Muscle of leg (tissue), 11 donors: ENCODE measurements around the gene MT1E. TPM values are rescaled to one million over a fixed set of nuclear protein-coding genes. Genes with fewer than 3 reads are reported as not detected.
"Not testable (repeated sequence)": the region's sequence is repeated elsewhere in the genome, so short reads cannot be mapped to it uniquely, and the experiment has no call there.

Experiments
- DNase-seq: peaks from one replicate; pipeline ENCODE4 v3.0.0; 2013
- H3K27ac ChIP-seq: one replicate; pipeline ENCODE4 v1.5.1; 2013; ENCODE audit warnings: mild to moderate bottlenecking, low read length, control low read depth
- H3K27me3 ChIP-seq: one replicate; pipeline ENCODE4 v1.6.1; 2013; ENCODE audit warnings: low read length; ENCODE audit not compliant: control insufficient read depth, insufficient read depth
- H3K36me3 ChIP-seq: one replicate; pipeline ENCODE4 v1.6.1; 2013; ENCODE audit warnings: low read length; ENCODE audit not compliant: control insufficient read depth, insufficient read depth
- H3K4me1 ChIP-seq: one replicate; pipeline ENCODE4 v1.6.1; 2013; ENCODE audit warnings: low read length; ENCODE audit not compliant: control insufficient read depth, insufficient read depth
- H3K4me3 ChIP-seq: one replicate; pipeline ENCODE4 v1.5.1; 2013; ENCODE audit warnings: low read length, control low read depth
- H3K9me3 ChIP-seq: replicated peaks from 2 replicates; pipeline ENCODE4 v1.6.1; 2013; ENCODE audit warnings: low read depth, low read length; ENCODE audit not compliant: control insufficient read depth
- WGBS: methylation state at CpG from one replicate; pipeline ENCODE4 v1.1.5; 2013; ENCODE audit warnings: missing lambda C conversion rate; ENCODE audit not compliant: insufficient coverage; 5-methylcytosine and 5-hydroxymethylcytosine counted together
- polyA plus RNA-seq, 8 donors: library from polyadenylated mRNA; unstranded; fragments of 120-200 nt; gene quantifications; one replicate each; pipeline versions ENCODE4 v1.2.1 to v1.2.3, GENCODE V29; 2013; ENCODE audit warnings: inconsistent platforms in 1 of 8, low replicate concordance in 1 of 8; ENCODE audit not compliant: insufficient read length in 8 of 8, insufficient read depth in 1 of 8
- total RNA-seq: library from RNA; stranded (reverse); fragments of 120-200 nt; gene quantifications from one replicate; pipeline ENCODE4 v1.2.4, GENCODE V29; 2013

MT1E gene
- total and polyA plus RNA-seq, 9 donors: 7.4 to 29.0 (median 12.3) TPM

DNA sequence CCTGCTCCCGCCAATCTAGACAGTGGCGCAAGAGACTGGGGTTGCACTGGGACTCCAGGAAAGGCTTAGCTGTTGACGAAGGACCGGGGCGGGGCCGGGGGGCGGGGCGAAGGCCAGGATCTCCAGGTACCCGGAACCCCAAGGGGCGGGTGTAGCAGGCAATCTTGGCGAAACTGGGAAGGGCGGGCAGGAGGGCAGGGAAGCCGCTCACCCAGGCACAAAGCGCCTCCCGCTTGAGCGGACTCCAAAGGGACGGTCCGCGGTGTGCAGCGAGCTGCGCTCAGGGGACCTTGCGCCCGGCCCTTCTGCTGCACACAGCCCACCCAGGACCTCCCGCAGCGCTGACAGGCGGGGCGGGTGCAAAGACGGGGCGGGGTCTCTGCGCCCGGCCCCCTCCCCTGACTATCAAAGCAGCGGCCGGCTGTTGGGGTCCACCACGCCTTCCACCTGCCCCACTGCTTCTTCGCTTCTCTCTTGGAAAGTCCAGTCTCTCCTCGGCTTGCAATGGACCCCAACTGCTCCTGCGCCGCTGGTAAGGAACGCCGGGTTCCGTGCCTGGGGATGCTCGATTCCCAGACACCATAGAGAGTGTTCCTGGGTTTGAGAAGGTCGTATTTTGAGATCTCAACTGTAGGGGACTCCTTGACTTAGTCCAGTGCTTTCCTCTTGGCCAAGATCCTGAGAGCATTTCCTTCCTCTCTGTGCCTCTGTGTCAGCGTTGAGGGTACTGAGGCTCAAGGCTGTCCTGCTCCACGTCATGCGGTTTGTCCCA, 32.2 kb downstream of the MT1E start, which contains the start of gene MT1F:
Gene MT1F (plus strand): TSS at position 405 of the 772 bp plus-strand sequence. CDS start 100 bp downstream, at position 505.
- peak; percentile 28 for DNase-seq
- peak within 1 kb of the TSS; percentile 42 for H3K4me3 ChIP-seq
- H3K9me3 ChIP-seq: no peaks in the 10 kb centered on the region
- H3K27ac ChIP-seq: no peak within 1 kb of the TSS
- WGBS: under 1% methylated on average over 44 of the region's 46 CpGs
- H3K27me3 ChIP-seq: peaks cover 64% of the 10 kb centered on the region
- H3K36me3 ChIP-seq: no peaks in the 10 kb centered on the region
- H3K4me1 ChIP-seq: peaks cover 19% of the 10 kb centered on the region

DNA sequence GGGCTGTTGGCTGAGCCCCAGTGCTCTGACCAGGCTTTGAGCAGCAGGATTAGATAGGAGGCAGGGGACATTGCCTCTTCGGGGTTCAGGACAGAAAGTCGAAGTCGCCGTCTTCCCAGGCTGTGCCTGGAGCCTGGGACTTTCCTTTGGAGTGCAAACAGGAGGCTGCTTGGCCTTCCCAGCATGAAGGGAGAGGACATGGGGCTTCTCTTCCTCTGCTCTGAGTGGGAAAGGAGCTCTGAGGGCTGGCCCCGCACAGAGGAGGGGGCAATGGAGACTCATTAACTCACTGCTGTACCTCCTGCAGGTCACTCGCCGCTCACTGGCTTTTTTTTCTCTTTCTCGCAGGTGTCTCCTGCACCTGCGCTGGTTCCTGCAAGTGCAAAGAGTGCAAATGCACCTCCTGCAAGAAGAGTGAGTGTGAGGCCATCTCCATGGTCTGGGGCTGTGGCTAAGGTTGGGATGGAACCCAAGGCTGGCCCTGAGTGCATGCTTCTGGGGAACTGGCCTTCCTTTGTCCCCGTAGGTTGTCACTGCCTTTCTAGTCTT, 32.8 kb downstream of the MT1E start:
- WGBS: 4% methylated on average over 7 of the region's 10 CpGs
- H3K27ac ChIP-seq: no peak overlapping the region
- H3K27me3 ChIP-seq: peaks cover 69% of the 10 kb centered on the region
- H3K4me1 ChIP-seq: peaks cover 21% of the 10 kb centered on the region
- peak overlapping the region; percentile 42 for H3K4me3 ChIP-seq
- H3K9me3 ChIP-seq: no peaks in the 10 kb centered on the region
- H3K36me3 ChIP-seq: no peaks in the 10 kb centered on the region
- no peak for DNase-seq

DNA sequence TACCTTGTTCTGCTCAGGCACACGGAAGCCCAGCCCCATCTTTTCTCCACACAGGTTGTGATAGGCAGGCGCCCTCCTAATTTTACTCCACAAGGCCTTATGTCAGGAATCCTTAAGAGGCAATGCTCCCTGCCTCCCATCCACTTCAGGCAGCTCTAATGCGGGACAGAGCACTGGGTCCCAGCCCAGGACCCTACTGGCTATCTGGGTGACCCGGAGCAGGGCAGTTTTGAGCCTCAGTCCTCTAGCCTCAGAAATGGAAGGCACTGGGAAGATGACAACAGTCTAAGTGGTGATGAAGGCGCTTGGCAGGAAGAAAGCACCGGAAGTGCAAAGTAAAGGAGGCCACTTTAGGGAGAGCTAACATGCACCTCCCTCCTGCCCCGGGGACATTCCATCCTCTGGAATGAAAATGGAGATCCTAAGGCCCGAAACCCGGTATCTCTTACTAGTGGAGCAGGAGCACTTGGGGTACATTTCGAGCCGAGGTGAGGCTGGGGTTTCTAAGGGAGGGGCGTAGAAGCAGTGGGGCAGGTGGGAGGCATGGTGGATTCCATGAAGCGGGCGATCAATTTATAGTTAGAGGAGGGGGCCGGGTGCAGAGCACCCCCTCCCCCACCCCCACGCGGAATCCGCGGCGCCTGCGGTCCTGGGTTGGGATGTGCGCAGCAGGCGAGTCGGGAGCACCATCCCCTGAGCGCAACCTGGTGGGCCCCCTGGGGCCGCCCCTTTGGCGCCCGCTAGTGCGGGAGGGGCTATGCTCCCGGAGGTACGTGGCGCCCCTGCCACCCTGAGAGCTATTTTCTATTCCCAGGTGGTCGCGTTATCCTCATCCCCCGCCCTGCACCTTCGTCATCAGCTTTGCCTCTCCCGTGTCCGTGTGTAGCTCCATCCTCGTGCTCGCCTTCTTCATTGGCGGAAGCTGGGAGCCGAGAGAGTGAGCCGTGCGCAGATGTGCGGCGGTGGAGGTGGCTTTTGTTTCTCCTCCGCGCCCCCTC, 37.1 kb downstream of the MT1E start:
- Histone ChIP-seq H3K27me3 (peaks cover 88% of the 10 kb centered on the region), H3K27ac (no peak overlapping the region), H3K4me1 (peaks cover 17% of the 10 kb centered on the region), H3K36me3 (no peaks in the 10 kb centered on the region), H3K9me3 (no peaks in the 10 kb centered on the region), H3K4me3 (no peak overlapping the region)
- peak; percentile 36 for DNase-seq
- 10% methylated on average over 26 of the region's 48 CpGs for WGBS

DNA sequence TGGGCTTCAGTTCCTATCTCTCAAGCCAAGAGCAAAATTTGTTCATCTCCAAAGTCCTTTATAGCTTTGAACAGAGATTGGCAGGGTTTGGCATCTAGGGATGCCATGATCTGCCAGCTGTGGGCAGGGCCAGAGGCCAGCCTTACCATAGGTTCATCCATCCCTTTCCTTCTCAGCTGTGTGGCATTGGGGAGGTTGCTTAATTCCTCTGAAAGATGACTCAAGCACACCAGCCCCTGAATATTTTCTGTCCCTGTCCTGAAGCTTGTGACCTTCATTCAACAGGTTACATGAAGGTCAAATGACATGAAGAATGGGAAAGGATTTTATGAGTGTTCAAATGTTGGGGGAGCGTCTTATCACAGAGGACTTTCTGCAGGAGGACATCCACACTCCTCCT, 38.9 kb downstream of the MT1E start:
- Histone ChIP-seq H3K4me3 (no peak overlapping the region), H3K27ac (no peak overlapping the region), H3K4me1 (peaks cover 14% of the 10 kb centered on the region), H3K36me3 (no peaks in the 10 kb centered on the region), H3K27me3 (peaks cover 89% of the 10 kb centered on the region), H3K9me3 (no peaks in the 10 kb centered on the region)
- DNase-seq: no peak
- no CpG with 5 or more reads among the region's 1 CpG for WGBS

DNA sequence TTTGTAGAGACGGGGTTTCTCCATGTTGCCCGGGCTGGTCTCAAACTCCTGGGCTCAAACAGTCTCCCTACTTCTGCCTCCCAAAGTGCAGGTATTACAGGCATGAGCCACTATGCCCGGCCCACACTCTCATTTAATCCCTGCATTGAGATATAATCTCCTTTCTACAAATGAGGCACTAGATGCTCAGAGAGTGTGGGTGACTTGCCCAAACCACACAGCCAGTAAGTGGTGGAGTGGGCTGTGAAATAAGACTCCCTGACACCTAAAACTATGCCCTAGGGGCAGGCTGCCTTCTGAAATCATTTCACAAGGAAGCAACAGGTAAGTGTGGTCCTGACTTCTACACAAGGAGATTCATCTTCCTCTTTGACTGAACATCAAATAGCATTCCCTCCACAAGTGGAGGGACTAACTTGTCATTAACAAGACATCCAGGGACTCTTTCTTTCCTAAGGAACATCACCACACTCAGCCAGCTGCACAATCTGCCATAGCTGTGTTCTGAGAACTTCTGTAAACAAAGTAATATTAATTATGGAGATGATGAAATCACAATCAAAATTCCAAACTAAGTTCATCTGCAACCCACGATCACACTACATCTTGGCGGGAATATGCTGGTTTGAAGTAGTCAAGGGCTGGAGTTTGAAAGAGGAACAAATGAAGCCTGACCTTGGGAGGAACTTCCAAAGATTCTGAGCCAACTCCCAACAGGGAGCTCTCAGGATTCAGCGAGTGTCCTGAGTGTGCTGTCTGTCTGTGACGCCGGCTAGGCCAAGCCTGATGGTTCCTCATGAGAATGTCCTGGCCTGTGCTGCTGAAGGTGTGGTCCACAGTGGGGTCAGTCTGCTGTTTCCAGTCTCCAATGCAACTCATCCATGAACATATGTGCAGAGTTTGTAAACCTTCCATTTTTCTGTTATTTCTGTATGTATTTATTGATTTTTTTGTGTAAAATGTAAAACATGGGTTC, 40.0 kb downstream of the MT1E start:
- Histone ChIP-seq H3K27me3 (peaks cover 89% of the 10 kb centered on the region), H3K4me1 (peaks cover 22% of the 10 kb centered on the region)
- not testable (repeated sequence) for H3K36me3 ChIP-seq, H3K9me3 ChIP-seq, H3K27ac ChIP-seq, H3K4me3 ChIP-seq
- peak; percentile 62 for DNase-seq
- WGBS: no CpG with 5 or more reads among the region's 8 CpGs

DNA sequence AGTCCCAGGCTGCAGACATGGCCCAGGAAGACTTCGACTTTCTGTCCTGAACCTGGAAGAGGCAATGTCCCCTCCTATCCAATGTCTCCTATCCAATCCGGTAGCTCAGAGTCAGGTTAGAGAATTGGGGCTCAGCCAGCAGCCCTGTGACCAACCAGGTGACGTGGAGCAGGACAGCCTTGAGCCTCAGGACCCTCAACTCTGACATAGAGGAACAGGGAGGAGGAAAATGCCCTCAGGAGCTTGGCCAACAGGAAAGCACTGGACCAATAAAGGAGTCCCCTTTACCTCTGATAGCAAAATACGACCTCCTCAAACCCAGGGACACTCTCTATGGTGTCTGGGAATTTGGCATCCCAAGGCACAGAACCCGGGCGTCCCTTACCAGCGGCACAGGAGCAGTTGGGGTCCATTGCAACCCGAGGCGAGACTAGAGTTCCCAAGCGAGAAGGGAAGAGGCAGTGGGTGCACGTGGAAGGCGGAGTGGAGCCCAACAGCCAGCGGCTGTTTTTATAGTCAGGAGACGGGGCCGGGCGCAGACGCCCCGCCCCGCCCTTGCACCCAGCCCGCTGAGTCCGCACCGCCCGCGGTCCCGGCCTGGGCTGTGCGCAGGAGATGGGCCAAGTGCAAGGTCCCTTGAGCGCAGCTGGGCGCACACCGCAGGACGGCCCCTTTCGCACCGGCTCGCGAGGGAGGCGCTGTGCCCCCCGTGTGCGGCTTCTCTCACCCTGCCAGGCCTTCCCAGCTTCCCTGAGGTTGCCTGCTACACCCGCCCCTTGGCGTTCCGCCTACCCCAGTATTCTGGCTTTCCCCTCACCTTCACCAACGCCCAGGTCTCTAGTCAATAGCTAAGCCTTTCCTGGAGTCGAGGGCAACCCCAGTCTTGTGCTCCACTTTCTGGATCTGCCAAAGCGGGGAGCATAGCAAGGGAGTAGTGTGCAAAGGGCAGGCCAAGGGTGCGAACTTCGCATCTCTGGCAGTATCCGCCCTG, 42.3 kb downstream of the MT1E start, which contains the start of gene MT1G:
Gene MT1G (minus strand): TSS at position 485 of the 991 bp plus-strand sequence. CDS start 72 bp downstream, at position 413.
- Histone ChIP-seq H3K4me3 (no peak within 1 kb of the TSS), H3K4me1 (peaks cover 20% of the 10 kb centered on the region), H3K9me3 (no peaks in the 10 kb centered on the region), H3K27ac (no peak within 1 kb of the TSS), H3K36me3 (no peaks in the 10 kb centered on the region), H3K27me3 (peaks cover 89% of the 10 kb centered on the region)
- WGBS: 5% methylated on average over 39 of the region's 46 CpGs
- DNase-seq: peak; percentile 53

DNA sequence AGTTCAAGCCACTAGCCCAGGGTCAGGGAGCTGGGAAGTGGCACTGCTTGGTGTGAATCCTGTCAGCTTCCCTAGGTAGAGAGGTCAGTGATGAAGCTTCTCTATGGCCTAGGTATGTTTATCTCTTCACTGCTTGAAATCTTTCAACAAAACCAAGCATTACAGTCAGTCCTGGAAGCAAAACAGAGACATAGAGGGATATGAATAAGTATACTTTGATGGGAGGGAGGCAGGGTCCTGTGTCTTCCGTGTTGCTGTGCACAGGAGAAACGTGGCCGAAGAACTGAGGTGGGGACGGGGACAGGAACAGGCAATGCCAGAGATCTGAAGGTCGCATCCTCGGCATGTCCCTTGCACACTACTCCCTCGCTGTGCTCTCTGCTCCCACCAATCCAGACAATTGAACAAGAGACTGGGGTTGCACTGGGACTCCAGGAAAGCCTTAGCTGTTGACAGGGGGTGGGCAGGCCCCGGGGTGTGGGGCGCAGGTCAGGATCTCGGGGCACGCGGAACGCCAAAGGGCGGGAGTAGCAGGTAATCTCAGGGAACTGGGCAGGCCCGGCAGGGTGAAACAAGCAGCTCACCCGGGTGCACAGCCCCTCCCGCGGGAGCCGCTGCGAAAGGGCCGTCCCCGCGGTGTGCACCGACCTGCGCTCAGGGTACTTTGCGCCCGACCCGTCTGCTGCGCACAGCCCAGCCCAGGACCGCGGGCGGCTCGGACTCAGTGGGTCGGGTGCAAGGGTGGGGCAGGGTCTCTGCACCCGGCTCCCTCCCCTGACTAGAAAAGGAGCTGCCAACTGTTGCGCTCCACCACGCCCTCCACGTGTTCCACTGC, 43.6 kb downstream of the MT1E start, which contains the start of gene MT1H:
Gene MT1H (plus strand): TSS at position 810 of the 835 bp plus-strand sequence. CDS start 71 bp downstream, outside the sequence.
- Histone ChIP-seq H3K27ac (no peak within 1 kb of the TSS), H3K36me3 (no peaks in the 10 kb centered on the region), H3K4me1 (peaks cover 21% of the 10 kb centered on the region), H3K9me3 (no peaks in the 10 kb centered on the region), H3K27me3 (peaks cover 90% of the 10 kb centered on the region), H3K4me3 (no peak within 1 kb of the TSS)
- DNase-seq: no peak
- 12% methylated on average over 34 of the region's 38 CpGs for WGBS
